Stimulated activated CD8-positive, alpha-beta memory T cell treated with anti-CD3 and anti-CD28 coated beads, Interleukin-7, amount 100 ng/mL, for 1 hour (primary cell): ENCODE data around the gene SUGP1.

Experiments used
- DNase-seq, 2 donors: peaks; one replicate each; pipeline ENCODE4 v3.0.0-alpha.2; 2020; ENCODE audit warnings: low read depth in 2 of 2

Gene SUGP1

GRCh38 chr19:19303411-19303810 lies 16.9 kb downstream of the SUGP1 start:
- DNase-seq, result no peak

- DNase-seq, result no peak
These were observed 19.7 kb downstream of the SUGP1 start for GRCh38 chr19:19300613-19301012.

GRCh38 chr19:19297759-19298158 lies 22.6 kb downstream of the SUGP1 start:
- no peak for DNase-seq

GRCh38 chr19:19296953-19297689 lies 23.2 kb downstream of the SUGP1 start:
- DNase-seq, result no peak

- DNase-seq, result no peak
These were observed 25.4 kb downstream of the SUGP1 start for GRCh38 chr19:19294914-19295313.

DNA sequence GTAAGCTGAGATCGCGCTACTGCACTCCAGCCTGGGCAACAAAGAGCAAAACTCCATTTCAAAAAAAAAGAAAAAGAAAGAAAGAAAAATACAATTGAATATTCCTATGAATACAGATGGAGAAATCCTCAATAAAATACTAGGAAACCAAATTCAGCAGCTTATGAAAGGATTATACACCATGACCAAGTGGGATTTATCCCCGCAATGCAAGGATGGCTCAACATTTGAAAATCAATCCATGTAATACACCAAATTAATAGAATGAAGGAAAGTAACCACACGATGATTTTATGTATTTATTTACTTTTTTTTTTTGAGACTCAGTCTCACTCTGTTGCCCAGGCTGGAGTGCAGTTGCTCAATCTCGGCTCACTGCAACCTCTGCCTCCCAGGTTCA lies 27.7 kb downstream of the SUGP1 start:
- no peak for DNase-seq

GRCh38 chr19:19285686-19286085 lies 34.6 kb downstream of the SUGP1 start:
- no peak for DNase-seq

- DNase-seq, result no peak
These were observed 39.7 kb downstream of the SUGP1 start for GRCh38 chr19:19280561-19280960.

DNA sequence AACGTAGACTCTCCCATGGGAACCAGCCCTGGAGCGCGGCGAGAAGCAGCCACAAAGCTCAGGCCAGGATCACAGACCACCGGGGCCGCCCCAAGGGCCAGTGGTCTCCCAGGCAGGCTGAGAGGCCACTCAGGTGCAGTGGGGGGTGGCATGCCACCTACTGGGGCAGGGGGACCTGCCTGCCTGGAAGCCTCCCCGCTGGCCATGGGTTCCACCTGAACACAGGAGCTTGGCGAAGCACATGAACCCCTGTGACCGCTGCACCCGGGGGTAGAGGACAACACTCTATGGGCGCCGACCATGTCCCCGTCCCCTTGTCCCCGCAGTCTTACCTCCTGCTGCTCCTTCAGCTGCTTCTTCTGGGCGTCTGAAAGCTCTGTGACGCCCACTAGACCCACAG lies 40.5 kb downstream of the SUGP1 start:
- DNase-seq, result no peak

DNA sequence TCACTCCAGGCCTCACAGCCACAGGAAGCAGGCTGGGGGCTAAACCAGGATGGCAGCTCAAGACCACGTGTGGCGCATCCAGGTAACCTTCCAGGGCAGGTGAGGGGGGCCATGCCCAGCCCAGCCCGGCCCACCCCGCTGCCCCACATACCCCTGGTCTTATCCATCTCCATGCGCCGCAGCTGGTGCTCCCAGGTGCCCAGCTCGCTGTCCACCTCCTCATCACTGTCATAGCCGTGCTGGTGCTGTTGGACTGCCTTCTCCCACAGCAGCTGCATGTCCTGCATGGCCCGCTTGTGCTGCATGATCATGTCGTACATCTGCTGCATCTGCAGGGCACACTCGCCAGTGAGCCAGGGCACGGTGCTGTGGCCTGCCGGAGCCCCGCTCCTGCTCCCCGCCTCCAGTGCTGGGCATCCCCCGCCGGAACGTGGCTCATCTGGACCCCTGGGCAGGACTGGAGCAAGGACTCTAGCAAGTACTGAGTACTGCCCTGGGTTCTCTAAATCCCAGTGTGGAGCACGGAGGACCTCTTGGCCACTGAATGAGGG lies 41.2 kb downstream of the SUGP1 start:
- DNase-seq, result no peak

- no peak for DNase-seq
These were observed 42.0 kb downstream of the SUGP1 start for GRCh38 chr19:19278315-19278714.

- DNase-seq, result no peak
These were observed 43.5 kb downstream of the SUGP1 start for GRCh38 chr19:19276851-19277250.

DNA sequence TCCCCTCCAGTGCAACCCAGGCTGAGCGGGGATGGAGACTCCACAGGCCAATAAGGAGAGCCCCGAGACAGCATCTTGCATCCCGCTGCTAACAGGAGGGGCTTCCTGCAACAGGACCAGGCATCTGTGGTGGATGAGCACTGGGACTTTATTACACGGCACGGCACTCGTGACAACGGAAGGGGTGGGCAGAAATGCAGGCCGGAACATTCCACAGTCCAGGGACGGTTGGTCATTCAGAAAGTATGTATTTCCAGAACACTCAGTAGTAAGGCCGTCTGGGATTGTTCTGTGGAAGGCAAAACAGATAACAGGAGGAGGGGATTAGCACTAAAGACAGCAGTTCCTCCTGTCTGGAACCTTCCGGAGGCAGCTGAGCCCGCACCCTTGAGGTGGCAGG lies 43.9 kb downstream of the SUGP1 start:
- DNase-seq, result no peak

DNA sequence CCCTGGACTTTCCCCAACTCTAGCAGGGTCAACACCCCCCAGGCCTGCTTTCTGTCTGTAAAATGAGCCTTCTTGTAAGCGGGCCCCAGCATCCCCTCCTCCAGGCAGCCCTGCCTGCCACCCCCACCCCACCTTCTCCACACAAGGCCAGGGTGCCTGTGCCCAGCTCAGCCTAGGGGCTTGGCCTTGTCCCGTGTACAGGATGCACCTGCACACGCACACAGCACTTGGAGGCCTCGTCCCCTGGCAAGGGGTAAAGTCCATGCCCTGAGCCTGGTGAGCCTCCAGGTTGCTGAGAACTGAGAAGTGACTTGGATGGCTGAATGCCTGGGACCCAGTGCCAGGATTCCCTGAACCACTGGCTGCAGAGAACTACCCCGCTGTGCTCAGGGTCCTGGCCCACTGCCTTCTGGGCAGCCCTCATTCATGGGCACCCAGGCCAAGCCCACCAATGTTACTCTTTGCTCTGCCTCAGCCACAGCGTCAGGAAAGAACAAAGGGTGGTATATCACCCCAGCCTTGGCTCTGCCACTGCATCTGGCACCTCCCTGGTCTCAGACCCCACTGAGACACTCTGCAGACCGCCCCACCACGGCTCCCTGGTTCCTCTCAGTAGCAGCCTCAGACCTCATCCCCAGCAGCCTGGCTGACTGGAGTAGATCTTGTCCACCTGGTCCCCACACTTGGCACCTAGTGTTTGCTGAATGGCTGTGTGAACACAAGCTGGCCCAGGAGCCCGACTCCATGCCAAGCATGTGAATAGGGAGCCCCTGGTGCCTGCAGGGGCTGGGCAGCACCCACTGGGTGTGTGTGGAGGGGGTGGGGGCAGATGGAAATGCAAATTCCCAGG lies 45.4 kb downstream of the SUGP1 start:
- DNase-seq, result no peak

DNA sequence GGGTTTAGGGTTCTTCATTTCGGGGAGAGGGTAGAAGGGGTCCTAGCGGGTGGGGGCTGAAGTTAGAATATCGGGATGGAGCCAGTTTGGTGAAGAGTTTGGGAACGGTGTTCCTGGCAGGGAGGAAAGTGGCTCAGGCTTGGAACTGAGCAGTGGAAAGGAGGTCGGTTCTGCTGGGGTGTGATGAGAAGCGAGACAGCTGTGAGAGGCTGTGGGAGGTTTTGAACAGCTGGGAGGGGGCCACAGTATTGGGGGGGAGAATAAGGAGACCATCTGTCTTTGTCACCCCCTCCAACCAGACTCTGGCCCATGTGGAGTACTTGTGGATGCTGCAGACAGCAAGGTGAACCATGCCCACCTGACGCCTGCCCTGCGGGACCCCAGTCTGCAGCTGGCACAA lies 46.2 kb downstream of the SUGP1 start:
- no peak for DNase-seq

DNA sequence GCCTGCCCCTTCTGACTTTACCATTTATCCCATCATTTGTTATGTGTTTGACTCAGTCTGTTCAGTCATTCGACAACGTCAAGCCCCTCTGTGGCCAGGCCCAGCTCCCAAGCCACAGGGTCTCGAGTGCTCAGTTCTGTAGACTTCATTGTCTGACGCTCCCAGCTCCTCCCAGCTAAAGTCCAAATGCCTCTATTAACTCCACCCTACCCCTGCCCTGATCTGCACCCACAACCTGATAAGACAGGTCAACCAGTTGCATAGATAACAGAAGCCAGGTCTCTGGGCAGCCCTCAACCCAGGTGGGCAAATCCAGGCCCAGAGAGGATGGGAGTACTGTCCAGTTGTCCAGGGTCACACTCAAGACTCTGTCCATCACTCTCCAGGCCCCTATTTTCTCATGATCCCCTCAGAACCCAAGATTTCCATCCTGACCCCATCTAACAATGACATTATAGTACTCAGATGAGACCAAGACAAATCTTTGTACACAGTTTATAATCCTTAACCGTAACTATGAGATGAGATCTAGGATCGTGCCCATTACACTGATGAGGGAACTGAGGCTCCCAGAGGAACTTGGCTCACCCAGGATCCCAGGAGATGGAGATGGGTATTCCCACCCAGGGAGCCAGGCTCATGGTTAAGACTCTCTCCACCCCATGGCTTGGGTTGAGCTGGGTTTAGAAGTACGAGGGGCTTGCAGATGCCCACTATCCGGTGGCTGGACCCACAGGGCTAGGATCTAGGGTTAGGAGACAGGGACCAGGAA lies 48.3 kb downstream of the SUGP1 start:
- DNase-seq, result no peak

- no peak for DNase-seq
These were observed 49.3 kb downstream of the SUGP1 start for GRCh38 chr19:19270749-19271571.

DNA sequence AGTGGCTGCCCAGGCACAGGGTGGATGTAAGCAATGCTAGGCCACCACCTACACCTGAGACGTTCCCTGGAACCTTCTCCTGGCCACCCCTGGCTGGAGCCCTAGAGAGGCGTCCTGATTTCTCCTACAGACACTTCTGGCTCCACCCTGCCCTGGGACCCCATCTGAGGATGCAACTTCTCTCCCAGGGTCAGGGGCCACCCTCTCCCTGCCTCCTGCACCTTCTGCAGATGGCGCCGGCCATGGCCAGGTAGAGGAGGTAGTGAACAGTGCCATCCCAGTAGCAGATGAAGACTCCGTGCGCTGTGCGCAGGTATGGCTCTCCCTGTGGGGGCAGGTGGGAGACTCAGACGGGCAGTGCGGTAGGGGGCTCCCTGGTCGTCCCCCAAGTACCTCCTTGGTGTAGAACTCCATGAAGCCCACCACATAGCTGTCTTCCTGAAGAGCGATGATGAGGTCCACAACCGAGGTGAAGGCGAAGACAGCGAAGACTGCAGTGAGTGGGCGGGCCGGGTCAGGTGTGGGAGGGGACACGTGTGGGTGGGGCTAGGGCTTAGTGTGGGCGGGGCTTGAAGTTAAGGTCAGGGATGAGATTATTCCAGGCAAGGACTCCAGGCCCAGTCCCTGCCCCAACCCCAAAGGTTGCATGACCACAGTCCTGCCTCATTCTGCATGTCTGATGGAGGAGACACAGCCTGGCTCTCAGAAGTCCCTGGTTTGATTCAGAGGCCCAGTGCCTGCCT lies 50.2 kb downstream of the SUGP1 start:
- DNase-seq, result no peak

- no peak for DNase-seq
These were observed 51.6 kb downstream of the SUGP1 start for GRCh38 chr19:19268453-19269385.
